Endothelial cell of umbilical vein (primary cell): ENCODE data around the gene C14orf180. TPM values are rescaled to one million over a fixed set of nuclear protein-coding genes. Genes with fewer than 3 reads are reported as not detected.

Source experiments
- BruUV-seq: library from RNA; stranded (reverse); fragments of 400-500 nt; replicated peaks from 2 replicates; lab custom pipeline; 2021; lab: Mats Ljungman, UMichigan
- CTCF ChIA-PET: fragments of 300-600, 350-600 bp; sonication (Branson Sonifier 250); formaldehyde crosslinking; loops from one replicate; lab custom pipeline; 2021; ENCODE audit warnings: antibody characterized with exemption, inconsistent platforms; lab: Charles Lee
- POLR2A ChIA-PET: fragments of 300-600, 350-600 bp; sonication (Branson Sonifier 250); formaldehyde crosslinking; loops from one replicate; lab custom pipeline; 2021; ENCODE audit warnings: antibody characterized with exemption, inconsistent platforms; lab: Charles Lee
- DNase-seq: peaks from one replicate; pipeline ENCODE4 v3.0.0-alpha.2; 2011; ENCODE audit warnings: low read depth, low spot score
- FAIRE-seq: peaks from 2 replicates; lab custom pipeline; 2011; peaks lifted over from hg19 to GRCh38; lab: Jason Lieb, UNC
- H2AFZ ChIP-seq: 2 replicates; pipeline ENCODE4 v1.6.0; 2012; ENCODE audit warnings: low read depth, low read length, control low read depth, inconsistent platforms
- H3K27ac ChIP-seq: 2 replicates; pipeline ENCODE4 v1.5.1; 2011; ENCODE audit warnings: low read depth, mild to moderate bottlenecking, control low read depth, low read length, moderate library complexity; ENCODE audit not compliant: insufficient read depth
- H3K27me3 ChIP-seq, 2 experiments: 2 replicates each; pipeline versions ENCODE4 v1.6.0 to v1.6.1; 2011; ENCODE audit warnings: low read length in 2 of 2, mixed read lengths in 1 of 2; ENCODE audit not compliant: control insufficient read depth in 2 of 2, insufficient read depth in 2 of 2
- H3K36me3 ChIP-seq, 2 experiments: 2 replicates in 1 of 2; 3 replicates in 1 of 2; pipeline ENCODE4 v1.5.1; 2011; ENCODE audit warnings: low read length in 2 of 2, mild to moderate bottlenecking in 1 of 2, moderate library complexity in 1 of 2; ENCODE audit not compliant: control insufficient read depth in 2 of 2, insufficient read depth in 2 of 2; ENCODE audit errors: extremely low read depth in 1 of 2
- H3K4me1 ChIP-seq: 3 replicates; pipeline ENCODE4 v1.5.1; 2011; ENCODE audit warnings: mild to moderate bottlenecking, low read length; ENCODE audit not compliant: control insufficient read depth, insufficient read depth; ENCODE audit errors: extremely low read depth
- H3K4me2 ChIP-seq: 2 replicates; pipeline ENCODE4 v1.6.1; 2011; ENCODE audit warnings: low read length, control low read depth, mixed read lengths; ENCODE audit not compliant: insufficient read depth
- H3K4me3 ChIP-seq, 3 experiments: fragments of 200-600 bp in 1 of 3; sonication (generic), shearing (Covaris generic) in 1 of 3; replicated peaks in 1 of 3; 2 replicates each; pipeline ENCODE4 v1.5.1; 2011 to 2016; ENCODE audit warnings: control low read depth in 3 of 3, low read length in 3 of 3, mild to moderate bottlenecking in 2 of 3, inconsistent platforms in 1 of 3, low read depth in 1 of 3, moderate library complexity in 1 of 3; ENCODE audit not compliant: insufficient read depth in 1 of 3
- H3K79me2 ChIP-seq: 2 replicates; pipeline ENCODE4 v1.6.0; 2012; ENCODE audit warnings: low read length, inconsistent platforms; ENCODE audit not compliant: control insufficient read depth, insufficient read depth
- H3K9ac ChIP-seq: replicated peaks from 2 replicates; pipeline ENCODE3; 2011; ENCODE audit warnings: low read length, control low read depth; ENCODE audit not compliant: insufficient read depth; ENCODE audit errors: extremely low read depth
- H3K9me1 ChIP-seq: replicated peaks from 3 replicates; pipeline ENCODE4 v1.6.0; 2011; ENCODE audit warnings: mild to moderate bottlenecking, low read length; ENCODE audit not compliant: control insufficient read depth, insufficient read depth; ENCODE audit errors: extremely low read depth
- H3K9me3 ChIP-seq: replicated peaks from 2 replicates; pipeline ENCODE4 v1.5.1; 2012; ENCODE audit warnings: low read length, inconsistent platforms; ENCODE audit not compliant: control insufficient read depth, insufficient read depth
- H4K20me1 ChIP-seq: replicated peaks from 2 replicates; pipeline ENCODE3; 2011; ENCODE audit warnings: mild to moderate bottlenecking, low read length; ENCODE audit not compliant: control insufficient read depth, insufficient read depth; ENCODE audit errors: extremely low read depth
- EZH2 ChIP-seq: IDR thresholded peaks from 2 replicates; pipeline ENCODE4 v1.6.1; 2012; ENCODE audit warnings: borderline replicate concordance, low read depth, mild to moderate bottlenecking, moderate library complexity, low read length, inconsistent platforms; ENCODE audit not compliant: severe bottlenecking
- FOS ChIP-seq: IDR thresholded peaks from 2 replicates; pipeline ENCODE4 v1.6.1; 2011; ENCODE audit warnings: mild to moderate bottlenecking, low read length, moderate library complexity, borderline replicate concordance; ENCODE audit not compliant: insufficient read depth
- GATA2 ChIP-seq: IDR thresholded peaks from 2 replicates; pipeline ENCODE4 v1.7.0; 2011; ENCODE audit warnings: low read depth, mild to moderate bottlenecking, moderate library complexity, mixed read lengths, low read length; ENCODE audit not compliant: insufficient read length, insufficient read depth
- JUN ChIP-seq: IDR thresholded peaks from 2 replicates; pipeline ENCODE4 v1.6.1; 2011; ENCODE audit warnings: borderline replicate concordance, low read depth; ENCODE audit not compliant: insufficient read length, insufficient read depth
- MYC ChIP-seq: IDR thresholded peaks from one replicate; pipeline ENCODE4 v1.6.1; 2011; ENCODE audit warnings: mild to moderate bottlenecking, low read depth, low read length
- POLR2A ChIP-seq: IDR thresholded peaks from 2 replicates; pipeline ENCODE4 v1.6.1; 2012; ENCODE audit warnings: low read depth, mild to moderate bottlenecking, control low read depth, low read length
- POLR2AphosphoS5 ChIP-seq: IDR thresholded peaks from 2 replicates; pipeline ENCODE4 v1.6.1; 2012; ENCODE audit warnings: low read depth, mild to moderate bottlenecking, control low read depth, low read length, moderate library complexity; ENCODE audit not compliant: insufficient read depth
- dilution Hi-C: fragments of 300-500 bp; cut with MboI; formaldehyde crosslinking; loops from one replicate; pipeline ENCODE4 v1.15.0; 2019; ENCODE audit warnings: low sequenced_read_pairs; ENCODE audit not compliant: extremely low pct_ligation_motif_present
- intact Hi-C: fragments of 100-400 bp; cut with micrococcal nuclease; formaldehyde crosslinking; loops from one replicate; pipeline ENCODE4 v1.10.0; 2022
- polyA plus RNA-seq, 4 experiments: library from polyadenylated mRNA; depleted of rRNA in 3 of 4; stranded (reverse) in 3 of 4; unstranded in 1 of 4; fragments of >200 nt; gene quantifications; 2 replicates each; pipeline versions ENCODE4 v1.2.1 to v1.2.3, GENCODE V29; 2011 to 2012; ENCODE audit warnings: missing spikeins in 1 of 4
- total RNA-seq: library from RNA; stranded (reverse); gene quantifications from 2 replicates; pipeline ENCODE4 v1.2.3, GENCODE V29; 2021
- TF ChIP-seq, protein P1 (sequence below): IDR thresholded peaks from 2 replicates; pipeline ENCODE4 v1.6.1; 2011; ENCODE audit not compliant: insufficient read depth, insufficient read length
- TF ChIP-seq, protein P2 (sequence below), 2 donors: IDR thresholded peaks; 1 replicate in 1 of 2; 2 replicates in 1 of 2; pipeline ENCODE4 v1.5.1; 2011; ENCODE audit warnings: low read length in 2 of 2, mild to moderate bottlenecking in 2 of 2, moderate library complexity in 2 of 2, control low read depth in 1 of 2, inconsistent platforms in 1 of 2, low read depth in 1 of 2; ENCODE audit not compliant: insufficient read depth in 1 of 2; ENCODE audit errors: extremely low read depth in 1 of 2

The C14orf180 gene
- total and polyA plus RNA-seq, 2 donors (not counting 3 experiments of a cell fraction or from before 2014, with no cell fraction given): not detected

DNA sequence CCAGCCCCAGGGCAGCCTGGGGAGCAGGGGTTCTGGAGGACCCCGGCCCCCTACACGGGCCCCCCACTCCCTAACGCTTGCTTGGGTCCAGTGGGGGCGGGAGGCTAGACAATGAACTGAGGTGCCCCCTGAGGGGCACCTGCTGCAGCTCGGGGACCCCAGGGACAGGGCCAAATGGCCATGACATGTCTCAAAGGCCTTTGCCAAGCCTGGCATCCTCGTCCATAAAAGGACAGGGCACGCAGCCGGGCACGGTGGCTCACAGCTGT, 11.7 kb upstream of the C14orf180 start:
- H3K27me3 ChIP-seq: no peaks in the 10 kb centered on the region
- H3K4me1 ChIP-seq: no peaks in the 10 kb centered on the region
- H3K4me3 ChIP-seq: no peak overlapping the region
- no TSS peak for BruUV-seq
- no peaks in the 10 kb centered on the region for H3K9me3 ChIP-seq
- H4K20me1 ChIP-seq: no peaks in the 10 kb centered on the region
- dilution Hi-C loops: no loop called here
- no peak overlapping the region for H3K4me2 ChIP-seq
- H3K36me3 ChIP-seq: no peaks in the 10 kb centered on the region
- no peaks in the 10 kb centered on the region for H3K9me1 ChIP-seq
- no peak overlapping the region for H2AFZ ChIP-seq
- FAIRE-seq (no peak), DNase-seq (no peak)
- CTCF ChIA-PET: interaction anchor here (1.3 to 4.6 kb wide), 2 partner anchors 431 to 490 kb away, joined by 4 to 132 read pairs; no protein-coding TSS in a partner anchor
- POLR2A ChIA-PET: no interaction called here
- H3K9ac ChIP-seq: no peak overlapping the region
- no peak overlapping the region for H3K27ac ChIP-seq
- H3K79me2 ChIP-seq: no peaks in the 10 kb centered on the region
- intact Hi-C loops: no loop called here
- TF ChIP-seq, protein P1, sequence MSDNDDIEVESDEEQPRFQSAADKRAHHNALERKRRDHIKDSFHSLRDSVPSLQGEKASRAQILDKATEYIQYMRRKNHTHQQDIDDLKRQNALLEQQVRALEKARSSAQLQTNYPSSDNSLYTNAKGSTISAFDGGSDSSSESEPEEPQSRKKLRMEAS: no peak
- TF ChIP-seq POLR2AphosphoS5: no peak
- TF ChIP-seq POLR2A: no peak
- no peak for TF ChIP-seq FOS

DNA sequence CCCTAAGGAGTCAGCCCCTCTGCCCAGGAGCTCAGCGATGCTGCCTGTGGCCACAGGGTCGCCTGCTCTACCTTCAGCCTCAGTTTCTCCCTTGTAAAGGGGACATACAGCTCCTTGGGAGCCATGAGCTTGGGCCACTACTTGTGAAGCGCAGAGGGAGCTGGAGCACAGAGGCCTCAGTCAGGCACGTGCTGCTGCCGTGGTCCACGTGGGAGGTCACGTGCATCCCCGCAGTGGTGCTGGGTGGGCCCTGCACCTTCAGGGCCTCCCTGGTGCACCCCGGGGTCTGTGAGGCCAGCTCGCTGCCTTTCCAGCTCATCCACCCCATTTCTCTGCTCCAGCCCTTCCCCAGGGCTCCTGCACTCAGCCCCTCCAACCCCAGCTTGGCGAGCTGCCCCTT, 10.9 kb upstream of the C14orf180 start:
- intact Hi-C loops (no loop called here), dilution Hi-C loops (no loop called here)
- Histone ChIP-seq H3K4me3 (no peak overlapping the region), H2AFZ (no peak overlapping the region), H3K4me1 (no peaks in the 10 kb centered on the region), H3K36me3 (no peaks in the 10 kb centered on the region), H3K79me2 (no peaks in the 10 kb centered on the region), H4K20me1 (no peaks in the 10 kb centered on the region), H3K27ac (no peak overlapping the region), H3K4me2 (no peak overlapping the region), H3K9ac (no peak overlapping the region), H3K9me3 (no peaks in the 10 kb centered on the region), H3K9me1 (no peaks in the 10 kb centered on the region), H3K27me3 (no peaks in the 10 kb centered on the region)
- POLR2A ChIA-PET: no interaction called here
- CTCF ChIA-PET: interaction anchor here (1.1 to 1.7 kb wide), 3 partner anchors 8 to 491 kb away, joined by 3 to 6 read pairs (median 4); no protein-coding TSS in a partner anchor
- no peak for DNase-seq
- TF ChIP-seq, protein P2, sequence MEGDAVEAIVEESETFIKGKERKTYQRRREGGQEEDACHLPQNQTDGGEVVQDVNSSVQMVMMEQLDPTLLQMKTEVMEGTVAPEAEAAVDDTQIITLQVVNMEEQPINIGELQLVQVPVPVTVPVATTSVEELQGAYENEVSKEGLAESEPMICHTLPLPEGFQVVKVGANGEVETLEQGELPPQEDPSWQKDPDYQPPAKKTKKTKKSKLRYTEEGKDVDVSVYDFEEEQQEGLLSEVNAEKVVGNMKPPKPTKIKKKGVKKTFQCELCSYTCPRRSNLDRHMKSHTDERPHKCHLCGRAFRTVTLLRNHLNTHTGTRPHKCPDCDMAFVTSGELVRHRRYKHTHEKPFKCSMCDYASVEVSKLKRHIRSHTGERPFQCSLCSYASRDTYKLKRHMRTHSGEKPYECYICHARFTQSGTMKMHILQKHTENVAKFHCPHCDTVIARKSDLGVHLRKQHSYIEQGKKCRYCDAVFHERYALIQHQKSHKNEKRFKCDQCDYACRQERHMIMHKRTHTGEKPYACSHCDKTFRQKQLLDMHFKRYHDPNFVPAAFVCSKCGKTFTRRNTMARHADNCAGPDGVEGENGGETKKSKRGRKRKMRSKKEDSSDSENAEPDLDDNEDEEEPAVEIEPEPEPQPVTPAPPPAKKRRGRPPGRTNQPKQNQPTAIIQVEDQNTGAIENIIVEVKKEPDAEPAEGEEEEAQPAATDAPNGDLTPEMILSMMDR (IDR thresholded peaks at IDR 0.05; ENCODE audit: extremely low read depth in 1 of 2, insufficient read depth in 1 of 2, low read depth in 1 of 2, low read length in 2 of 2): no peak
- no peak for TF ChIP-seq JUN
- TF ChIP-seq, protein P1: no peak
- no peak for TF ChIP-seq MYC
- TF ChIP-seq FOS: no peak
- no peak for TF ChIP-seq GATA2
- TF ChIP-seq EZH2: no peak
- TF ChIP-seq POLR2A: no peak
- no peak for TF ChIP-seq POLR2AphosphoS5
- no TSS peak for BruUV-seq
- no peak for FAIRE-seq
